NCI-H1694 treated with DMSO at 0.1 percent for 48 hours (cell line): ENCODE measurements around the gene METTL27.
"Not testable (repeated sequence)": the region's sequence is repeated elsewhere in the genome, so short reads cannot be mapped to it uniquely, and the experiment has no call there.

ENCODE experiments used
- DNase-seq: peaks from one replicate; lab custom pipeline; 2025; lab: John Stamatoyannopoulos, UW

The METTL27 gene, protein sequence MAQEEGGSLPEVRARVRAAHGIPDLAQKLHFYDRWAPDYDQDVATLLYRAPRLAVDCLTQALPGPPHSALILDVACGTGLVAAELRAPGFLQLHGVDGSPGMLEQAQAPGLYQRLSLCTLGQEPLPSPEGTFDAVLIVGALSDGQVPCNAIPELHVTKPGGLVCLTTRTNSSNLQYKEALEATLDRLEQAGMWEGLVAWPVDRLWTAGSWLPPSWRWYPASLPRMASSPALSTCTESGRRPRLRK

DNA sequence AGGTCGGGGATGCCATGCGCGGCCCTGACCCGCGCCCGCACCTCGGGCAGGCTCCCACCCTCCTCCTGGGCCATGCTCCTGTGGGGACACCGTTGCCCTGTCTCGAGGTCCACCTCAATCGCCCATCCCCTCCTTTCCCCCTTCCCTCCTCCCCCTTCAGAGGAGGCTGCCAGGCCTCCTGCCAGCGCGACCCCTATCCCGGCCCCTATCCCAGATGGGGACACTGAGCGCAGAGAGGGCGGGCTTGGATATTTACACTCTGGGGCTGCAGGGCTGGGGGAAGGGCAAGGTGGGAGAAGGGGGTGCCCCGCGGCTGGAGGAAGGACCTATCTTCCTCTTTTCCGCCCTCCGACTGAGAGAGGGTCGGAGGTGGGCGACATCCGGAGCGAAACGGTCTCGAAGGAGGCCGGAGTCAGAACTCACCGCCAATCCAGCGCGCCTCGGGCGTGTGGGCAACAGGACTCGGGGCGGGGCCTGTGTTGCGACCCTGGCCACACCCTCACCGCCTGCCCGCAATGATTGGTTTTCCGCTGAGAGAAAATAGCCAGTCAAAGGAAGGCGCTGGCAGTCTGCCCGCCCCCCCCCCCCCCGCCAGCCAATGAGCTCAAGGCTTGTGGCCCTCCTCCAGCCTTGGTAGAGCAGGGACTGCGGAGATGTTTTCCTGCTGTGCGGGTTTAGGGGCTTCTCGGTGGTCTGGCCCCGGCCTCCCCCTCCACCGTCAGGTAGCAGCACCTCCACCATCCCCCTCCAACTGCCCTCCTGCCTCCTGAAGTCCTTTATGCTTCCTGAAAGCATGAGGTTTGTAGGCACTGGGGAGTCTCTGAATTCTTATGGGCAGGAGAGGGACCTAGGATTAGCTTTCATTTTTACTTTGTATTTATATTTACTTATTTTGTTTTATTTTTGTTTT, at the start of gene METTL27:
Gene METTL27, minus strand, starts transcription at position 450 of the 910 bp plus-strand sequence. Its CDS starts 376 bp downstream, at position 74.
- DNase-seq, result peak; percentile 92

DNA sequence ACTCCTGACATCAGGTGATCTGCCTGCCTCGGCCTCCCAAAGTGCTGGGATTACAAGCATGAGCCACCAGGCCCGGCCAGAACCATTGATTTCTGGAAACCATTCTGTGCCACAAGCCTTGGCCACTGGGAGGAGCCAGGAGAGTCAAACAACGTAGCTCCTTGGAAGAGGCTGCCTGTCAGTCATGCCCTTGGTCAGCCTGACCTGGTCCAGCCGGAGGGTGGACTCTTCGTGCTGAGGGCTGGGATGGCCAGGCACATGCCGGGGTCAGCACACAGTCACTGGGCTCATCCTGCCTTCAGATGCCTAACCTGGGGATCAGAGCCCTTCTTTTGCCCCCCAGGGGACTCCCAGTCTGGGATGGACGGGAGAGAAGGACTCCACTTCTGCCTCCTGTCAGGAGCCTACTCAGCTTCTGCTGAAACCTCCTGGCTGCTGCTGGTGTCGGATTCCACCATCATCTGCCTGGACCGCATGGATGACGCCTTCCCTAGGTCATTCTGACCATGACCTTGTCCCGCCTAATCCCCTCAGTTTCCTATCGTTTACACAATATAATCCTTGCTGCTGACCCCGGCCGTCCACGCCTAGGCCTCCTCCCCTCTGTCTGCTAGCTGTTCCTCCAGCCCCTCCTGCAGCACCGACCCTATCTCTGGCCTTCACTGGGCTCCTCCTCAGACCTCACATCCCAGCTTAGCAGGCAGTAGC, 49.0 kb upstream of the METTL27 start:
- no peak for DNase-seq

DNA sequence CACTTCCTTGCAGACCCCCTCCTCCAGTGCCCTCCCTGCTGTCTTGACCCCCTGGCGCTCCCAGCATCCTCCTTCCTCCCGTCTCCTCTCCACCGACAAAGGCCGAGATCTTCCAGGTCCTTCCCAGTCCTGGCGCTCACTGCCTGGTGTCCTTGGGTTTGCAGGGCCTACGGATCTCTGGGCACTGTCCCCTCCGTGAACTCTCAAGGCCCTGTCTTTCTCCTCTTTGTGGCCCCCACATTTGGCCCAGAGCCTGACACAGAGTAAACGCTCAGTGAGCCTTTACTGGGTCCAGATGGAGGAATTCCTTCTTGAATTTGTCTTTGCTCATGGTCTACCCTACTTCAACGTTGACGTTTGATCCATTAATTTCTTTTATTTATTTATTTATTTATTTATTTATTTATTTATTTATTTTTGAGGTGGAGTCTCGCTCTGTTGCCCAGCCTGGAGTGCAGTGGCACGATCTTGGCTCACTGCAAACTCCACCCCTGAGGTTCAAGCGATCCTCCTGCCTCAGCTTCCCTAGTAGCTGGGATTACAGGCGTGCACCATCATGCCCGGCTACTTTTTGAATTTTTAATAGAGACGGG, 48.3 kb upstream of the METTL27 start:
- DNase-seq, result no peak

DNA sequence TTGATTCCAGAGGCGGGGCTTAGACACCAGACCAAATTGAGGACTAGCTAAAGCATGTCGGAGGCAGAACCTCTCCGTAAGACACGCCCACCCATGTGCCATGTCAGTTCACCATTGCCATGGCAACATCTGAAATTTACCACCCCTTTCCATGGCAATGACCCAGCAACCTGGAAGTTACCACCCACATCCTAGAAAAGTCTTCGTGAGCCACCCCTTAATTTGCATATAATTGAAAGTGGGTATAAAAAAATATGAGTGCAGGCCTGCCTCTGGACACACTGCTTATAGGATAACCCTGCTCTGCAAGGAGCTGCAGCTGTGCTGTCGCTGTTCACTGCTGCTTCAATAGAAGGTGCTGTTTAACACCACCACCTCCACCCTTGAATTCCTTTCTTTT, 46.6 kb upstream of the METTL27 start:
- DNase-seq, result no peak

DNA sequence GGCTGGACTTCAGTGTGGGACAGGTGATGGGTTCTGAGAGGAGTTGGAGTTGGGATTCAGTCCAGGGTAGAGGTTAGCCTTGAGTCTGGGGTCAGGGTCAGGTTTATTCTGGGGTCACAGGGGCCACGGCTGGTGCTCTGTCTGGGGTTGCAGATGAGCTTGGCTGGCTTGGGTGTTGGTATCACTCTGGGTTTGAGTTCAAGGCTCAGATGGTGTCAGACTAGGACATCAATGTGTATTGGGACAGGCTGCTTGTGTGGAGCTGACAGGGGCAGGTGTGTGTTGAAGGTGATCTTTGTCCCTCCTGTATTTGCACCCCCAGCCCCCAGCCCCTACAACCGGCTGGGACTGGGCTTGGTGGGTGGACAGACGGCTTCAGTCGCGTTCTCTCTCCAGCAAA, 45.4 kb upstream of the METTL27 start:
- DNase-seq, result no peak

DNA sequence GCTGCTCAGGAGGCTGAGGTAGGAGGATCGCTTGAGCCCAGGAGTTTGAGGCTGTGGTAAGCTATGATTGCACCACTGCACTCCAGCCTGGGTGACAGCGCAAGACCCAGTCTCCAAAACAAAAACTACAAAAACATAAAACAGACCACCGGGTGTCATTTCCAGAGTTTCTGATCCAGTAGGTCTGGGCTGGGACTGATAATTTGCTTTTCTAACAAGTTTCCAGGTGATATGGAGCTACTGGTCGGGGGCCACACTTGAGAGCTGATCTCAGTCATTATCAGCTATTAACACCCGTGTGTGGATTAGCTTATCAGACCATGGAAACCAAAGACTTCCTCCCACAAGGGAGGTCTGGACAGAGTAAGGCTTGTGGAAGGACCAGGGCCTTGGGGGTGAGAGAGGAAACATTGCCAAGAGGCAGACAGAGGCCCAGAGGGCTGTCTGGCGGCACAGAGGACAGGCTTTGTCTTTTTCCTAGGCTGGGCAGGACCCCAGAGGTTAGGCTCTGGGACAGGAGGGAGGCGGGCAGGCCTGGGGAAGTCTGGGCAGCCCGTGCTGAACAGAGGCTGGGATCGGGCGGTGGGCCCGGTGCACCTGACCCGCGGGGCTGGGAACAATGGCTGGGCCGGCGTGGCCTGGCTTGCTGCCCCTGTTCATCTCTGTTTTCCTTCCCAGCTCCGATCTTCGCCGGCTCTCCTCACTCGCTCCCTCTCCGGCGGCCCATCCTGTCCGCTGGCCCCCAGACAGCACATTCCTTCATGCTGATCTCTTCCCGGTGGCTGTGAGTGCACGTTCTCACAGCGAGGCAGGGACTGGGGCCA, 43.9 kb upstream of the METTL27 start:
- DNase-seq, result no peak

DNA sequence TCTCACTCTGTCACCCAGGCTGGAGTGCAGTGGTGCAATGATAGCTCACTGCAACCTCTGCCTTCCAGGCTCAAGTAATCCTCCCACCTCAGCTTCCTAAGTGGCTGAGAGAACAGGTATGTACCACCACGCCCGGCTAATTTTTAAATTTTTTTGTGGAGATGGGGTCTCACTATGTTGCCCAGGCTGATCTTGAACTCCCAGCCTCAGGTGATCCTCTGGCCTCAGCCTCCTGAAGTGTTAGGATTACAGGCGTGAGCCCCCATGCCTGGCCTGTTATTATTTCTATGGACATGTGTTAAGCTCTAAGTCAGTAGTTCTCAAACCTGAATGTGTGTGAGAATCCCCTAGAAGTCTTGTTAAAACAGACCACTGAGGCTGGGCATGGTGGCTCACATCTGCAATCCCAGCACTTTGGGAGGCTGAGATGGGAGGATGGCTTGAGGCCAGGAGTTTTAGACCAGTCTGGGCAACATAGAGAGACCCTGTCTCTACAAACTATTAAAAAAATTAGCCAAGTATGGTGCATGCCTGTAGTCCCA, 43.2 kb upstream of the METTL27 start:
- DNase-seq, result no peak

DNA sequence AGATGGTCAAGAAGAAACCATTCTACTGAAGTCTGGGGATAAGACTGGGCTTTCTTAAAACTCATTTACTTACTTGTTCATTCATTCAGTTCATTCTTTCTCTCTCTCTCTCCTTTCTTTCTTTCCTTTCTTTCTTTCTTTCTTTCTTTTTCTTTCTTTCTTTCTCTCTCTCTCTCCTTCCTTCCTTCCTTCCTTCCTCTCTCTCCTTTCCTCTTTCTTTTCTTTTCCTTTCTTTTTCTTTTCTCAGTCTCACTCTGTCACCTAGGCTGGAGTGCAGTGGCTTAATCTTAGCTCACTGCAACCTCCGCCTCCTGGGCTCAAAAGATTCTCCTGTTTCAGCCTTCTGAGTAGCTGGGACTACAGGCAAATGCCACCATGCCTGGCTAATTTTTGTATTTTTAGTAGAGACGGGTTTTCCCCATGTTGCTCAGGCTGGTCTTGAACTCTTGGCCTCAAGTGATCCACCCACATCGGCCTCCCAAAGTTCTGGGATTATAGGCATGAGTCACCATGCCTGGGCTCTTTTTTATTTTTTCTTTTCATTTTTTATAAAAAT, 42.6 kb upstream of the METTL27 start:
- not testable (repeated sequence) for DNase-seq

DNA sequence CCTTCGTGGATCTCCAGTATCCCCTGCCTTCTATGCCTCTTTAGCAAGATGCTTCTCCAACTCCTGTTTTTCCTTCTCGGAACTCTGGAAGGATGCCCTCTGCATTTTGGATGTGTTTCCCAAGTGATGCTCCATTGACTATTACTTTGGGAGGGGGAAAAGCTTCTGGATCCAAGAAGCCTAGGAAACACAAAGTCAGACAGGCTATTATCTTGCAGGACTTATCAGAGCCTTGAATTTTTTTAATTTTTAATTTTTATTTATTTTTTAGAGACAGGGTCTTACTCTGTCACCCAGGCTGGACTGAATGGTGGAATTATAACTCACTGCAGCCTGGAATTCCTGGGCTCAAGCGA, 39.7 kb upstream of the METTL27 start:
- DNase-seq, result no peak

DNA sequence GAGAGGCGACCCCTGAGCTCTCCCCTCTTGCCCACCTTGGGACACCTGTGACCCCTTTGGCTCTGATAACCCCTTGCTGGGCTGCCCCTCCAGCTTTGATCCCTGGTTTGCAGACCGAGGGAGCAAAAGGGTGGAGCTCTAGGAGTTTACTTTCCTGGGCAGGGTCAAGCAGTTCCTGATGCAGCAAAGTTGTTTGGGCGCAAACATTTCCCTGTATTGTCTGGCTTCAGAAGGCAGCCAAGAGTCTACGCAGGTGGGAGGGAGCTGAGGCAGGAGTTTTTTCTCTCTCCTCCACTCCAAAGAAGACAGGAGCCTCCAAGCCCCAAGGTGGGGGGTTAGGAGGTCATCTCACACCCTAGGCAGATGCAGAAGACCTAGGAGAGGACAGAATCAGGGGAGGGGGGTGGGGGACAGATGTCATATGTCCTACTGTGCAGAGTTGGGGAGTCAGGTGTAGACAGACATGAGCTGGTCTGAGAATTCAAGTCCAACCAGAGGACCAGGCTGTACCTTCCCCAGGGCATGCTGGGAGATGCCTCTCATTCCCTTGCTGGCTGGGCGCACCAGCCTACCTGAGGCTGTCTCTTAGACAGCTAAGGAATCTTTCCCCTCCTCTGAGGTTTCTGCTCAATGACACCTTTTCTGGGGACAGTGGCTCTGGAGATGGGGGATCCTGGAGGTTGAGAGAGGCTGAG, 39.2 kb upstream of the METTL27 start:
- no peak for DNase-seq

DNA sequence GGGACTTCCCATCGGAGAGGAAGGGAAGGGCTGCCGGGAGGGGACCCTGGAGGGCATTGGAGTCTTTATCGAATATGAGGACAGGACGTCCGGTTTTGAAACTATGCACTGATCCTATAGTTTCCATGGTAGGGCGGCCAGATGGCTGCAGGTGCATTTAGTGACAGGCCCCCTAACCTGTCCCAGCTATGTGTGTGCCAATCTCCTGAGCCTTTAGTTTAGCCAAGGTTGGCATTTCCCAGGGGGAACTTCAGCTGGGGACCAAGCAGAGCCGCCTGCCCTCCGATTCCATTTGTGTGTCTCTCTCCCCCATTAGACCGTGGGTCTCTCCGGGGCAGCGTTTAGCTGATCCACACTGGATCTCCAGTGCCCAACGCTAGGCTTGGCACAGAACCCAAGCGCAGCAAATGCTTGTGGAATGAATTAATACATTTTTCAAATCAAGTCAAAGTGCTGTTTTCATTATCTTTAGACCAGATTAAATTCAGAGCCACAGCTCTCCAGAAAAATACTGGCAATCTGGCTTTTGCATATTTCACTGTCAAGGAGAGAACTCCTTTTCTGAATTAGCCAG, 38.5 kb upstream of the METTL27 start:
- no peak for DNase-seq

DNA sequence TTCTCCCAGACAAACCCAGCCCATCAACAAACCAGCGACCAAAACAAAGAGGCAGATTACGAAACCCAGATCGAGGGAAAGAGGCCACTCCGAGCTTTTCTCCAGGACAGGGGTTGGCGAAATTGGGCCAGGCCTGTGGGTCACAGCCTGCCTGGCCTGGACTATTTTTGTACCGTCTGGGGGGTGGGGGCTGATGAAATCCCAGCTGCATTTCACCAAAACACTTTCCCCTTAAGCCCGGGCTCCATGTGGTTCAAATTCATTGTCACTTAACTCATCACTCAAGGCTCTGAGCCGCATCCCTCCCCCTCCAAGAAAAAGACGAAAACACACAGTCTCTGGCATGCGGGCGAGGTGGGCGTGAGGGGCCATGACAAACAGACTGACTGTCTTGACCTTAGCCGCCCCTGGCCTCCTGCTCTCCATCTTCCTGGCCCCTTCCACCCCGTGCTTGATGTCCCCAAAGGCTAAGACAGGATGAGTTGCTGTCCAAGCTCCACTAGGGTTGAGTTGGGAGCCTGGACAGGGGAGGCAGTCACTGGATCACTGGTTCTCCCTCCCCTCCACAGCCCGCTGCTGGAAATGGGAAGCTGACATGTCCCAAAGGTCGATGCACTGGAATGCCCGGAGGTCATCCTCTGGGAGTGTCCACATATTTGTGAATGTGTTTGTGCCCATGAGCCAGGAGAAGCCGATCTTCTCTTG, 37.8 kb upstream of the METTL27 start:
- DNase-seq, result no peak

DNA sequence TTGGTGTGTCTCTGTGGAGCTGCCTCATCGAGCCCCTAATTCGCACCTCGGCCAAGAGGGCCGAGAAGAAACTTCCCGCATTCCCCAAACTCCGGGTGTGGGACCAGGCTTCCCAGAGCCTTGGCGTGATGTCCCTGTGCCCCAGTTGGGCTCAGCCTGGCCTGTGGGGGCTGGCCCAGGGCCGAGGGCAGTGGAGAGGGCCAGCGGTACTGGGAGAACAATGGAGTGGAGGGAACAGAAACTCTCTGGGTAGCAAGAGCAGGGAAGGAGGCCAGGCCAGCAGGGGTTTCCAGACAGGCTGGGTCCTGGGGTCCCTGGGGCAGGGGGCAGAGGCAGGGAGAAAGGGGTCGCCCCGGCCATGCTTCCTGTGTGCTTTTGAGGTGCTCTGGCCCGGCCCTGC, 34.7 kb upstream of the METTL27 start:
- DNase-seq, result no peak

DNA sequence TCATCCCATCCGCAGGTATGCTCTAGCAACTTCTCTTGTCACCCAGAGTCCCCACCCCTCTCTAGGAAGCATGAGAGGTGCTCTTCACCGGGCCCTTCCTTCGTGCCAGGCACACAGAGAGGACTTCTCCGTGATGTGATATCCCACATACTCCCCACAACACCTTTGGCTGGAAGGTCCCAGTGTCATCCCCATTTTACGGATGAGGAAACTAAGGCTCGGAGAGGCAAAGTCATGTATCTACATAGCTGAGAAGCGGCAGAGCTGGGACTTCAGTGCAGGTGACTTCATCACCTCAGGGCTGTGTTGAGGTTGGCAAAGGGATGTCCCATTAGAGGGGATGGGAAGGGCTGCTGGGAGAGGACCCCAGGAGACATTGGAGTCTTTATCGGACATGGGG, 34.0 kb upstream of the METTL27 start:
- no peak for DNase-seq

DNA sequence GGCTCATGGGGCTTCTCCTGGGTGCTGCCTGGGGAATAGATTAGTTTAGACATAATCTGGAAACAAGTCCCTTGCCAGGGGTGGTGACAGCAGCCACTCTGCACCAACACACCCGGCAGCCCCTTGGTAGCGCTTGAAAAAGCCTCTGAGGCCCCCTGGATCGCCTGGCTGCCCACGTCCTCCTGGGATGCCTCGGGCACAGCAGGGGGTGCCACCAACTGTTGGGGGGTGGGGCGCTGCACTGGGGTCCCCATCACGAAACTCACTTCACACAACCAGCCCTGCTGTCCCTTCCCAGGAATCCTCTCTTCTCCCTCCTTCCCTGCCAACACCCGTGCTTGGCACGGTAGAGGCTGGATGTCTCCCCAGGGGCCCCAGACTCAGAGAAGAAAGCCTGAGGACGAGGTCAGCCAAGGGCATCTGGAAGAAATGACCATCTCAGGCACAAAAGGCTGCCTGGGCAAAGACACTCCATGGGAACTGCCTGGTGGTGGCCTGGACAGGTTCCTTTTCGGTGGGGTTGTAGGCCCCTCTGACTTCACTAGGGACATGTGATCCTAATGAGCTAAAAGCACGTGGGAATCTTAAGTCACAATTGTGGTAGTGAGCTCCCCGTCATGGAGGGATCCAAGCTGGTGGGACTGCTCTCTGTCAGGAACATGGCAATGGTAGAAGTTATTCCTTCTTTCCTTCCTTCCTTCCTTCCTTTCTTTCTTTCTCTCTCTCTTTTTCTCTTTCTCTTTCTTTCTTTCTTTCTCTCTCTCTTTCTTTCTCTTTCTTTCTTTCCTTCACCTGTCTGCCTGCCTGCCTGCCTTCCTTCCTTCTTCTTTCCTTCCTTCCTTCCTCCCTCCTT, 30.0 kb upstream of the METTL27 start:
- no peak for DNase-seq

DNA sequence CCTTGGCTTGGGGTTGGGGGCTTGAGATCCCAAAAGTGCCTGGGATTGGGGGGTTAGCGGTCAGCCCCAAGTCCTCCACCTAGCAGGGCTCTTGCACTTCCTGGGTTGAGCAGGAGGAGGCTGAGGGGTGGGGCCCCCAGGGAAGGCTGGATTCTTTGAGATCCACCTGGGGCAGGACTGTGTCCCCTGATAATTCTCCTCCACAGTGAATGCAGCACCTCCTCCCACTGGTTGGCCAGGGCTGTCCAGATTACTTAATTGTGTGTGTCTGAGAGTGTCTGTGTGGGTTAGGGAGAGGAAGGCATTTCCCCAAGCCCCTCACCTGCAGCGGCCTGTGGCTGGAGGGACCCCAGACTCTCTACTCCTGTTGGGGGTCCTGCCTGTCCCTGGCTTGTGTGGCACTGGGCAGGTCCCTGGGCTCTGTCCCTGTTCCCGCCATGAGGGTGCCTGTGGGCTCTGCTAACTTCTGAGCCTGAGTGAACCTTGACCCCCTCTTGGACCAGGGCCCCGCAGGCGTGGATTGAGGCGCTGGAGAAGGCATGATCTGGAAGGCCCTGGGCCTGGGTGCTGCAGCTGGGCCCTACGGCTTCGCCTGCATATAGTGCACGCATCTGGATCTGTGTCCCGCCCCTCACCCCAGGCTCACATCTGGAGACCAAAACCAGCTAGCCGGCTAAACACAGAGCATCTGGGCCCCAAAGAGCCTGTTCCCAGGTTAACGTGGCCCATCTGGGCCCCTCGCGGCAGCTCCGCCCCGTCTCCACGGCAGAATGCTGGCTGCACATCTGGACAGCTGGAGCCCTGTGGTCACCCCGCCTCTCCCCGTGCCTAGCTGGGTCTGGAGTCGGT, 29.1 kb upstream of the METTL27 start:
- DNase-seq, result no peak

DNA sequence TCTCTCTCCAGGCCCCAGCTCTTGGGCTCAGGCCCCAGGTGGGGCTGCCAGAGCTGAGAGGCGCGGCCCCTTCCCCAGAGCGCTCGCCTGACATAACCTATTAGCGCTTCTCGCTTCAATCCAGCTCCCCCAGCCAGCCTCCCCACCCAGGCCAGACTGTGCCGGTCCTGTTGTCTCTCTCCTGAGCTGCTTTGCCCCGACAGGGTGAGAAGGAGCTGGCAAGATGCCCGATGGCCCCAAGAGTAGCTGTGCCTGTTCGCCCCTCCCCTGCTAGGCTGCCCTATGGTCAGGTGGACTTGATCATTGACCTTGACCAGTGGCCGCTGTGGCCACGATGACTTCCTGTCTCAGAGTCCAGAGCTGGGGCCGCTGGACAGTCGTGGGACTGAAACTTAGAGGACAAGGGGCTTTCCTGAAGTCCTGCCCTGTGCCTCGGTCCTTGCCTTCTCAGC, 27.8 kb upstream of the METTL27 start:
- DNase-seq, result no peak
